Right atrium auricular region (tissue), 2 donors: ENCODE results near the gene CTDSPL. TPM values are rescaled to one million over a fixed set of nuclear protein-coding genes. Genes with fewer than 3 reads are reported as not detected.

ENCODE experiments used
- DNase-seq: peaks from one replicate; pipeline ENCODE4 v3.0.0-alpha.2; 2019; ENCODE audit warnings: low spot score
- H3K27ac ChIP-seq, 2 donors: fragments of 200-600 bp; sonication (generic); 1 replicate in 1 of 2; 2 replicates in 1 of 2; pipeline ENCODE4 v1.5.1; 2016 to 2019
- H3K27me3 ChIP-seq, 2 donors: fragments of 200-600 bp; sonication (generic); one replicate each; pipeline versions ENCODE4 v1.5.1 to v1.6.0; 2017 to 2019
- H3K36me3 ChIP-seq: fragments of 200-600 bp; sonication (generic); one replicate; pipeline ENCODE4 v1.5.1; 2016
- H3K4me1 ChIP-seq, 2 donors: fragments of 200-600 bp; sonication (generic); one replicate each; pipeline versions ENCODE4 v1.5.1 to v1.6.0; 2017 to 2019
- H3K4me3 ChIP-seq, 2 donors: fragments of 200-600 bp; sonication (generic); 1 replicate in 1 of 2; 2 replicates in 1 of 2; pipeline ENCODE4 v1.5.1; 2017 to 2019; ENCODE audit warnings: mild to moderate bottlenecking in 1 of 2, moderate library complexity in 1 of 2
- H3K9me3 ChIP-seq, 2 donors: fragments of 200-600 bp; sonication (generic); one replicate each; pipeline ENCODE4 v1.5.1; 2019
- CTCF ChIP-seq, 2 donors: fragments of 200-600 bp; sonication (generic); IDR thresholded peaks; one replicate each; pipeline ENCODE4 v1.5.1; 2019; ENCODE audit warnings: antibody characterized with exemption in 2 of 2
- total RNA-seq, 2 donors: library from RNA; depleted of rRNA; stranded (reverse); fragments of >200 nt; gene quantifications; one replicate each; pipeline ENCODE4 v1.1.0, GENCODE V29; 2016

CTDSPL gene
- total RNA-seq, 2 donors from 2014 or later: 35.1 to 58.4 TPM

GRCh38 chr3:37899711-37900306, 38.1 kb downstream of the CTDSPL start:
- Histone ChIP-seq H3K27ac (no peak overlapping the region), H3K36me3 (no peaks in the 10 kb centered on the region), H3K4me1 (peaks cover 0 to 67% of the 10 kb centered on the region in 2 donors), H3K27me3 (no peaks in the 10 kb centered on the region), H3K4me3 (no peak overlapping the region), H3K9me3 (no peaks in the 10 kb centered on the region)
- no peak for DNase-seq
- no peak for TF ChIP-seq CTCF (IDR thresholded peaks at IDR 0.05)

GRCh38 chr3:37901721-37902120, 40.0 kb downstream of the CTDSPL start:
- TF ChIP-seq CTCF (IDR thresholded peaks at IDR 0.05): no peak
- Histone ChIP-seq H3K9me3 (no peaks in the 10 kb centered on the region), H3K36me3 (no peaks in the 10 kb centered on the region), H3K27ac (peak overlapping the region in 1 of 2 donors; percentile 48), H3K4me3 (no peak overlapping the region), H3K27me3 (no peaks in the 10 kb centered on the region), H3K4me1 (peaks cover 0 to 79% of the 10 kb centered on the region in 2 donors)
- DNase-seq: no peak

- no peak for TF ChIP-seq CTCF (IDR thresholded peaks at IDR 0.05)
- peaks cover 0 to 79% of the 10 kb centered on the region in 2 donors for H3K4me1 ChIP-seq
- no peaks in the 10 kb centered on the region for H3K27me3 ChIP-seq
- peak overlapping the region in 1 of 2 donors; percentile 24 for H3K27ac ChIP-seq
- DNase-seq: no peak
- no peaks in the 10 kb centered on the region for H3K36me3 ChIP-seq
- no peaks in the 10 kb centered on the region for H3K9me3 ChIP-seq
- H3K4me3 ChIP-seq: no peak overlapping the region
These were observed 41.0 kb downstream of the CTDSPL start for GRCh38 chr3:37902674-37903073.

- Histone ChIP-seq H3K27me3 (no peaks in the 10 kb centered on the region), H3K27ac (peak overlapping the region in 1 of 2 donors; percentile 24), H3K4me3 (no peak overlapping the region), H3K4me1 (peaks cover 0 to 79% of the 10 kb centered on the region in 2 donors), H3K36me3 (no peaks in the 10 kb centered on the region), H3K9me3 (no peaks in the 10 kb centered on the region)
- no peak for TF ChIP-seq CTCF (IDR thresholded peaks at IDR 0.05)
- no peak for DNase-seq
These were observed 41.6 kb downstream of the CTDSPL start for GRCh38 chr3:37903320-37903719.

- DNase-seq: no peak
- H3K36me3 ChIP-seq: no peaks in the 10 kb centered on the region
- H3K4me1 ChIP-seq: peaks cover 0 to 75% of the 10 kb centered on the region in 2 donors
- H3K27me3 ChIP-seq: no peaks in the 10 kb centered on the region
- H3K9me3 ChIP-seq: no peaks in the 10 kb centered on the region
- no peak for TF ChIP-seq CTCF (IDR thresholded peaks at IDR 0.05)
- peak overlapping the region in 1 of 2 donors; percentile 87 for H3K27ac ChIP-seq
- H3K4me3 ChIP-seq: no peak overlapping the region
These were observed 42.1 kb downstream of the CTDSPL start for GRCh38 chr3:37903734-37904133.

- Histone ChIP-seq H3K27ac (peak overlapping the region; percentile 2 to 87), H3K9me3 (no peaks in the 10 kb centered on the region), H3K36me3 (no peaks in the 10 kb centered on the region), H3K27me3 (no peaks in the 10 kb centered on the region), H3K4me1 (peaks cover 0 to 78% of the 10 kb centered on the region in 2 donors), H3K4me3 (no peak overlapping the region)
- no peak for DNase-seq
- no peak for TF ChIP-seq CTCF (IDR thresholded peaks at IDR 0.05)
These were observed 42.9 kb downstream of the CTDSPL start for GRCh38 chr3:37904601-37905000.
